Thymus (tissue), 11 donors: ENCODE results near the gene BIRC6. TPM values are rescaled to one million over a fixed set of nuclear protein-coding genes. Genes with fewer than 3 reads are reported as not detected.
"Not testable (repeated sequence)": the region's sequence is repeated elsewhere in the genome, so short reads cannot be mapped to it uniquely, and the experiment has no call there.

ENCODE experiments used
- DNase-seq, 9 donors: peaks; one replicate each; pipeline ENCODE4 v3.0.0-alpha.2; 2013; ENCODE audit warnings: low spot score in 9 of 9, low read depth in 6 of 9, missing footprints in 1 of 9
- H3K27ac ChIP-seq, 2 donors: one replicate each; pipeline ENCODE4 v1.5.1; 2013; ENCODE audit warnings: control low read depth in 1 of 2, low read depth in 1 of 2, low read length in 1 of 2, mild to moderate bottlenecking in 1 of 2, moderate library complexity in 1 of 2
- H3K27me3 ChIP-seq, 2 donors: one replicate each; pipeline ENCODE4 v1.5.1; 2013; ENCODE audit warnings: low read length in 1 of 2; ENCODE audit not compliant: control insufficient read depth in 2 of 2, insufficient read depth in 1 of 2
- H3K36me3 ChIP-seq, 2 donors: one replicate each; pipeline ENCODE4 v1.5.1; 2013; ENCODE audit warnings: low read length in 1 of 2, mild to moderate bottlenecking in 1 of 2, moderate library complexity in 1 of 2; ENCODE audit not compliant: control insufficient read depth in 2 of 2, insufficient read depth in 2 of 2
- H3K4me1 ChIP-seq, 2 donors: one replicate each; pipeline ENCODE4 v1.5.1; 2013; ENCODE audit warnings: low read length in 2 of 2; ENCODE audit not compliant: control insufficient read depth in 2 of 2, insufficient read depth in 2 of 2
- H3K4me3 ChIP-seq, 2 donors: one replicate each; pipeline ENCODE4 v1.5.1; 2013; ENCODE audit warnings: low read length in 2 of 2, control low read depth in 1 of 2, mild to moderate bottlenecking in 1 of 2
- H3K9me3 ChIP-seq, 2 donors: one replicate each; pipeline ENCODE4 v1.5.1; 2013; ENCODE audit warnings: low read length in 1 of 2, mild to moderate bottlenecking in 1 of 2; ENCODE audit not compliant: control insufficient read depth in 2 of 2, insufficient read depth in 1 of 2
- WGBS: extraction: QIAGEN DNeasy Blood & Tissue Kit; methylation state at CpG from one replicate; pipeline ENCODE4 v1.1.7; 2013; 5-methylcytosine and 5-hydroxymethylcytosine counted together
- polyA plus RNA-seq: library from polyadenylated mRNA; stranded (reverse); fragments of 200-250 nt; gene quantifications from one replicate; pipeline ENCODE4 v1.2.3, GENCODE V29; 2013
- total RNA-seq: library from RNA; stranded (reverse); fragments of 120-200 nt; gene quantifications from one replicate; pipeline ENCODE4 v1.2.4, GENCODE V29; 2013
- donor health status: healthy.

Gene BIRC6
- total and polyA plus RNA-seq, 2 donors, result 29.7 to 65.4 TPM

GRCh38 chr2:32452338-32453064, 95.7 kb downstream of the BIRC6 start:
- Histone ChIP-seq H3K4me3 (no peak overlapping the region), H3K36me3 (peaks cover 3 to 25% of the 10 kb centered on the region in 2 donors)
- over 99% methylated on average over 2 of the region's 2 CpGs for WGBS

GRCh38 chr2:32453242-32454062, 96.6 kb downstream of the BIRC6 start:
- Histone ChIP-seq H3K4me1 (no peaks in the 10 kb centered on the region), H3K27me3 (no peaks in the 10 kb centered on the region), H3K4me3 (no peak overlapping the region), H3K36me3 (peaks cover 3 to 25% of the 10 kb centered on the region in 2 donors), H3K27ac (no peak overlapping the region), H3K9me3 (no peaks in the 10 kb centered on the region)
- WGBS, result 97% methylated on average over 3 of the region's 3 CpGs
- no peak for DNase-seq

More at GRCh38 chr2:32452338-32453064, 95.7 kb downstream of the BIRC6 start:
- no peaks in the 10 kb centered on the region for H3K4me1 ChIP-seq
- no peaks in the 10 kb centered on the region for H3K9me3 ChIP-seq
- no peaks in the 10 kb centered on the region for H3K27me3 ChIP-seq
- H3K27ac ChIP-seq, result no peak overlapping the region
- DNase-seq, result no peak

GRCh38 chr2:32455816-32456215, 99.0 kb downstream of the BIRC6 start:
- Histone ChIP-seq H3K27me3 (no peaks in the 10 kb centered on the region), H3K9me3 (no peaks in the 10 kb centered on the region), H3K36me3 (peaks cover 2 to 14% of the 10 kb centered on the region in 2 donors), H3K4me1 (no peaks in the 10 kb centered on the region), H3K27ac (no peak overlapping the region), H3K4me3 (no peak overlapping the region)
- DNase-seq, result no peak
- over 99% methylated on average over 3 of the region's 3 CpGs for WGBS

- 97% methylated on average over 4 of the region's 4 CpGs for WGBS
- Histone ChIP-seq H3K27me3 (no peaks in the 10 kb centered on the region), H3K4me3 (no peak overlapping the region), H3K36me3 (peaks cover 0 to 10% of the 10 kb centered on the region in 2 donors), H3K9me3 (no peaks in the 10 kb centered on the region), H3K27ac (no peak overlapping the region), H3K4me1 (no peaks in the 10 kb centered on the region)
- no peak for DNase-seq
Observed at GRCh38 chr2:32456808-32457207, 100.0 kb downstream of the BIRC6 start.

GRCh38 chr2:32457814-32458213, 101.0 kb downstream of the BIRC6 start:
- H3K27ac ChIP-seq, result no peak overlapping the region
- H3K4me3 ChIP-seq, result no peak overlapping the region
- H3K27me3 ChIP-seq, result no peaks in the 10 kb centered on the region
- no peaks in the 10 kb centered on the region for H3K9me3 ChIP-seq
- 100% methylated on average over 1 of the region's 1 CpG for WGBS
- peaks cover 4 to 8% of the 10 kb centered on the region in 2 donors for H3K36me3 ChIP-seq
- H3K4me1 ChIP-seq, result no peaks in the 10 kb centered on the region
- DNase-seq, result no peak

GRCh38 chr2:32460861-32461260, 104.0 kb downstream of the BIRC6 start:
- 98% methylated on average over 2 of the region's 2 CpGs for WGBS
- not testable (repeated sequence) for H3K9me3 ChIP-seq, H3K27me3 ChIP-seq, H3K27ac ChIP-seq, H3K4me3 ChIP-seq, H3K4me1 ChIP-seq, DNase-seq
- peaks cover 16 to 18% of the 10 kb centered on the region in 2 donors for H3K36me3 ChIP-seq

- Histone ChIP-seq H3K4me3 (no peak overlapping the region), H3K4me1 (no peaks in the 10 kb centered on the region), H3K36me3 (peaks cover 24 to 29% of the 10 kb centered on the region in 2 donors), H3K27ac (no peak overlapping the region), H3K27me3 (no peaks in the 10 kb centered on the region), H3K9me3 (no peaks in the 10 kb centered on the region)
- DNase-seq, result no peak
- WGBS, result 98% methylated on average over 4 of the region's 4 CpGs
Observed at GRCh38 chr2:32463110-32463509, 106.3 kb downstream of the BIRC6 start.

GRCh38 chr2:32464431-32464830, 107.6 kb downstream of the BIRC6 start:
- Histone ChIP-seq H3K4me3 (no peak overlapping the region), H3K9me3 (no peaks in the 10 kb centered on the region), H3K4me1 (no peaks in the 10 kb centered on the region), H3K27me3 (no peaks in the 10 kb centered on the region), H3K36me3 (peaks cover 32 to 37% of the 10 kb centered on the region in 2 donors), H3K27ac (no peak overlapping the region)
- DNase-seq, result no peak
- WGBS, result 99% methylated on average over 2 of the region's 2 CpGs

GRCh38 chr2:32472605-32473004, 115.8 kb downstream of the BIRC6 start:
- H3K4me3 ChIP-seq, result no peak overlapping the region
- H3K4me1 ChIP-seq, result no peaks in the 10 kb centered on the region
- no peak for DNase-seq
- H3K27me3 ChIP-seq, result no peaks in the 10 kb centered on the region
- 65% methylated on average over 3 of the region's 3 CpGs for WGBS
- no peak overlapping the region for H3K27ac ChIP-seq
- no peaks in the 10 kb centered on the region for H3K9me3 ChIP-seq
- peaks cover 13 to 47% of the 10 kb centered on the region in 2 donors for H3K36me3 ChIP-seq
